OCI-LY3 (cell line): ENCODE results near the gene RTN4R.

Source experiments
- H2AFZ ChIP-seq: fragments of 200-600, 300-600 bp; shearing (Covaris generic); 2 replicates; pipeline ENCODE4 v1.6.0; 2014; ENCODE audit warnings: antibody characterized with exemption, low read depth, low read length
- H3K27ac ChIP-seq: fragments of 200-600, 300-600 bp; sonication (generic); 2 replicates; pipeline ENCODE4 v1.5.1; 2014; ENCODE audit warnings: mild to moderate bottlenecking, low read length, moderate library complexity, mixed read lengths
- H3K27me3 ChIP-seq: fragments of 200-600, 300-600 bp; sonication (generic); 2 replicates; pipeline ENCODE4 v1.6.1; 2014; ENCODE audit warnings: low read depth, low read length, mixed read lengths
- H3K36me3 ChIP-seq: fragments of 200-600, 300-600 bp; sonication (generic); replicated peaks from 2 replicates; pipeline ENCODE3; 2014; ENCODE audit warnings: low read depth, low read length, mixed read lengths
- H3K4me1 ChIP-seq: fragments of 300-600, 200-600 bp; sonication (generic); 2 replicates; pipeline ENCODE4 v1.6.1; 2014; ENCODE audit warnings: low read length, mixed read lengths
- H3K4me2 ChIP-seq: fragments of 200-600, 300-600 bp; sonication (generic); 2 replicates; pipeline ENCODE4 v1.6.1; 2014; ENCODE audit warnings: low read length, mixed read lengths
- H3K4me3 ChIP-seq: fragments of 300-600, 200-600 bp; sonication (generic); 2 replicates; pipeline ENCODE4 v1.5.1; 2014; ENCODE audit warnings: antibody characterized with exemption, mild to moderate bottlenecking, low read length, moderate library complexity
- H3K79me2 ChIP-seq: fragments of 300-600, 200-600 bp; shearing (Covaris generic); 2 replicates; pipeline ENCODE4 v1.6.1; 2014; ENCODE audit warnings: mild to moderate bottlenecking, low read length, mixed read lengths
- H3K9ac ChIP-seq: fragments of 300-600, 200-600 bp; shearing (Covaris generic); 2 replicates; pipeline ENCODE4 v1.6.0; 2014; ENCODE audit warnings: mild to moderate bottlenecking, low read length, moderate library complexity
- H3K9me3 ChIP-seq: fragments of 200-600, 300-600 bp; shearing (Covaris generic); 2 replicates; pipeline ENCODE4 v1.6.1; 2014; ENCODE audit warnings: low read length, mixed read lengths; ENCODE audit not compliant: insufficient read depth
- H4K20me1 ChIP-seq: fragments of 200-600, 300-600 bp; sonication (generic); 2 replicates; pipeline ENCODE4 v1.6.1; 2016; ENCODE audit warnings: low read length, mixed read lengths; ENCODE audit not compliant: insufficient read depth
- EZH2phosphoT487 ChIP-seq: fragments of 200-600 bp; shearing (Covaris generic); IDR thresholded peaks from 2 replicates; pipeline ENCODE4 v1.6.1; 2018; ENCODE audit warnings: antibody characterized with exemption, mixed run types, low read depth
- TF ChIP-seq, protein P1 (sequence below): fragments of 200-600, 300-600 bp; sonication (generic); IDR thresholded peaks from 2 replicates; pipeline ENCODE4 v1.5.1; 2014; ENCODE audit warnings: antibody characterized with exemption, low read length, low read depth

RTN4R gene

DNA sequence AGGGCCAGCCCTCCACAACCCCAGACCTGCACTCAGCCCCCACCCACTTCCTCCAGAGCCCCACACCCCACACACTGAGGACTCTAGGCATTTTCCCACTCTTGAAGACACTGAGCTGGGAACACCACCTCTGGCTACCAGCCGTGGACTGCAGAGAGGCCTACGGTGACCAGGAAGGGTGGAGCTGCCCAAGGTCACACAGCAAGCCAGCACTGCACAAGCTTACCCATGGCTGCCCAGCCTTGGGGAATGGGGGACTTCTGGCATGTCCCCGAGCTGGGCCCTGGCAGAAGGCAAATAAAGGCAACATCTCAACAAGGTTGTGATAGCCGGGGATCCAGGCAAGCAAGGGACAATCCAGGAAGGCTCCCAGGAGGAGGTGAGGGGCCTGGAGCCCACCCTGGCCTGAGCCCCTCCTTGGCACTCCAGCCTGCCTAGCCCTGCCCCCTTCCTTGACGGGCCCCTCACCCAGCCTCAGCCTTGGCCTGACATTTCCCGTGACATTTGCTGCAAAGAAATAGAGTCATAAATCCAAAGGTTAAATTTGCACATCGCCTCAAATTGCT is 5.5 kb downstream of the RTN4R start:
- TF ChIP-seq, protein P1, sequence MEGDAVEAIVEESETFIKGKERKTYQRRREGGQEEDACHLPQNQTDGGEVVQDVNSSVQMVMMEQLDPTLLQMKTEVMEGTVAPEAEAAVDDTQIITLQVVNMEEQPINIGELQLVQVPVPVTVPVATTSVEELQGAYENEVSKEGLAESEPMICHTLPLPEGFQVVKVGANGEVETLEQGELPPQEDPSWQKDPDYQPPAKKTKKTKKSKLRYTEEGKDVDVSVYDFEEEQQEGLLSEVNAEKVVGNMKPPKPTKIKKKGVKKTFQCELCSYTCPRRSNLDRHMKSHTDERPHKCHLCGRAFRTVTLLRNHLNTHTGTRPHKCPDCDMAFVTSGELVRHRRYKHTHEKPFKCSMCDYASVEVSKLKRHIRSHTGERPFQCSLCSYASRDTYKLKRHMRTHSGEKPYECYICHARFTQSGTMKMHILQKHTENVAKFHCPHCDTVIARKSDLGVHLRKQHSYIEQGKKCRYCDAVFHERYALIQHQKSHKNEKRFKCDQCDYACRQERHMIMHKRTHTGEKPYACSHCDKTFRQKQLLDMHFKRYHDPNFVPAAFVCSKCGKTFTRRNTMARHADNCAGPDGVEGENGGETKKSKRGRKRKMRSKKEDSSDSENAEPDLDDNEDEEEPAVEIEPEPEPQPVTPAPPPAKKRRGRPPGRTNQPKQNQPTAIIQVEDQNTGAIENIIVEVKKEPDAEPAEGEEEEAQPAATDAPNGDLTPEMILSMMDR: no peak
- no peak for TF ChIP-seq EZH2phosphoT487
- Histone ChIP-seq H3K27me3 (no peaks in the 10 kb centered on the region; the same call in 1 of the 2 replicates), H2AFZ (no peak overlapping the region), H3K9ac (no peak overlapping the region), H3K4me2 (no peak overlapping the region), H4K20me1 (no peaks in the 10 kb centered on the region), H3K4me1 (no peaks in the 10 kb centered on the region), H3K27ac (no peak overlapping the region), H3K79me2 (no peaks in the 10 kb centered on the region), H3K4me3 (no peak overlapping the region), H3K9me3 (no peaks in the 10 kb centered on the region), H3K36me3 (no peaks in the 10 kb centered on the region)

DNA sequence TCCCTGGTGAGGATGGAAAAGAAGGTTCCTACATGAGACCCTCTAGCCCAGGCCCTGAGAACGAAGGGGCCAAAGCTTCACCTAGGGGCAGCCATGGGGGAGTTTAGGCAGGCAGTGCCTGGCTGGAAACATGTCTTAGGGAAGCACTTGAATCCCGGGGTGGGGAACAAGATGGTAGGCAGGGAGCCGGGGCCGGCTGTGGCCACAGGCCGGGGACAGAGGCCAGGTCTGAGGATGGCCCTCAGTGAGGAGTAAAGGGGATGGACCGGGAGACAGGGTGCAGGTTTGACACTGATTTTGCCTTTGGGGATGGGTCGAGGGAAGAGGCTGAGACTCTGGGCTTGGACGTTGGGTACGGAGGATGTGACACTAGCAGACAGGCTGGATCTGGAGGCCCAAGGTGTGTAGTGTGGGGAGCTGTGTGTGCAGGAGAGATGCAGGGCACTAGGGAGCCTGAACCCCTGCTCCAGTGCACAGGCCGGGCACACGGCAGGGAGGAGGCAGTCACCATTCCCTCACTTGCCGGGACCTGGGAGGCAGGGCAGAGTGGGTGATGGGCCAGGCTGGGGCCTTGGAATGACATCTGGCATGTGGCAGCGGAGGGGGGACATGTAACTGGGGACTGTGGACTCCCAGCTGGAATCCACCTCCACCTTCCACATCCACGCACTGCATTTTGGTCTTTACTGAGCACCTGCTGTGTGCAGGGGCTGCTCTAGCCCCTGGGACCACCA is 6.1 kb downstream of the RTN4R start:
- Histone ChIP-seq H3K4me3 (no peak overlapping the region), H3K9me3 (no peaks in the 10 kb centered on the region), H3K36me3 (no peaks in the 10 kb centered on the region), H3K4me2 (no peak overlapping the region), H3K27me3 (no peaks in the 10 kb centered on the region; the same call in 1 of the 2 replicates), H3K9ac (no peak overlapping the region), H2AFZ (no peak overlapping the region), H3K79me2 (no peaks in the 10 kb centered on the region), H3K4me1 (no peaks in the 10 kb centered on the region), H4K20me1 (no peaks in the 10 kb centered on the region), H3K27ac (no peak overlapping the region)
- no peak for TF ChIP-seq EZH2phosphoT487
- TF ChIP-seq, protein P1: no peak

DNA sequence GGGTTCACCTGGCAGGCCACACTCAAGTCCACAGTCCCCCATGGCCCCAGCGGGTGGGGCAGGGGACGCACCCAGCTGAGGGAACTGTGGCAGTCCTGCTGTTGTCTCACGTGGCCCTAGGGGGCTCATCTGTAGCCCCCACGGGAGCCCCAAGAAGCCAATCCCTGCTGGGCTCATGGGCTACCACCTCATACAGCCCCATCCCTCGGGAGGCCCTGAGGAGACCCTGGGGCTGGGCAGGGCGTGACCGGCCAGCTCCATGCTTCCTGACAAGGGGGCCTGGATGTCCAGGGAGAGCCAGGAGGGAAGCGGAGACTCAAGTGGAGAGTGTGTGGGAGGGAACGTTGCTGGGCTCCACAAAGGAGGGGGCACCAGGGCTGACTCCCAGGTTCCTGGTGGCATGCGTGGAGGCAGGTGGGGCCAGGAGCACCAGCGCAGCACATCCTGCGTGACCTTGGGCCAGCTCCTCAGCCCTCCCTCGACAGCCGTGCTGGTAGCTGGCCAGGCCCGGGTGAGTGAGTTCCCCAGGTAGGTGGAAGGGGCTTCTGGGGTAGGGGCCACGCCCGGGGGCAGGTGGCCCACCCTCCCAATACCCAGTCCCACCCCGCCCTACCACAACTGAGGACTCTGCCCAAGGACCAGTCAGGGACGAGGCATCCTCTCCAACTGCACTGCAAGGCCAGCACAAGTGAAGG is 7.9 kb downstream of the RTN4R start:
- no peaks in the 10 kb centered on the region for H4K20me1 ChIP-seq
- H3K36me3 ChIP-seq: no peaks in the 10 kb centered on the region
- H3K4me2 ChIP-seq: no peak overlapping the region
- no peaks in the 10 kb centered on the region; the same call in 1 of the 2 replicates for H3K27me3 ChIP-seq
- TF ChIP-seq EZH2phosphoT487: no peak
- TF ChIP-seq, protein P1: no peak
- H2AFZ ChIP-seq: no peak overlapping the region
- no peaks in the 10 kb centered on the region for H3K9me3 ChIP-seq
- no peak overlapping the region for H3K27ac ChIP-seq
- H3K9ac ChIP-seq: no peak overlapping the region
- no peaks in the 10 kb centered on the region for H3K4me1 ChIP-seq
- H3K4me3 ChIP-seq: no peak overlapping the region
- no peaks in the 10 kb centered on the region for H3K79me2 ChIP-seq

DNA sequence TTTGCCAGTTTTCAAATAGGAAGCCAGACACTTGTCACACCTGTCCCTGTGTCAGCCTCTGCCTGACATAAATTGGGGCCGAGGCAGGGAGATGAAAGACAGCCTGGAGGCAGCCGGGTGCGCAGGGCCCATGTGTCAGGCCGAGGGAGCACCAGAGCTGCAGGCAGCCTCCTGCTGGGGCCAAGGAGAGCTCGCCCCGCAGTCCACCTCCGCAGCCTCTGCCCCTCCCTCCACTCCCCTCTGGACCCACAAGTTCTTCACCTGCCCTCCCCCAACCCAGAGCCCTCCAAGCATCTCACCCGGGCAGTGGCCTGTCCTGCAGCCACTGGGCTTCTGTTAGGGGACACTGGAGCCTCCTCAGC is 8.8 kb downstream of the RTN4R start:
- Histone ChIP-seq H3K79me2 (no peaks in the 10 kb centered on the region), H3K27ac (no peak overlapping the region), H3K9me3 (no peaks in the 10 kb centered on the region), H3K36me3 (no peaks in the 10 kb centered on the region), H3K4me2 (no peak overlapping the region), H2AFZ (no peak overlapping the region), H3K27me3 (peaks cover 6% of the 10 kb centered on the region), H4K20me1 (no peaks in the 10 kb centered on the region), H3K9ac (no peak overlapping the region), H3K4me3 (no peak overlapping the region), H3K4me1 (no peaks in the 10 kb centered on the region)
- TF ChIP-seq, protein P1: no peak
- TF ChIP-seq EZH2phosphoT487: no peak
